Measurements from ENCODE around the gene NFKBIL1. TPM values are rescaled to one million over a fixed set of nuclear protein-coding genes. Genes with fewer than 3 reads are reported as not detected.
"Not testable (repeated sequence)": the region's sequence is repeated elsewhere in the genome, so short reads cannot be mapped to it uniquely, and the experiment has no call there.

The NFKBIL1 gene
- 38.9 and 40.0 TPM in 2 replicates for total RNA-seq

- Histone ChIP-seq H3K36me3 (ENCODE audit: control insufficient read depth, insufficient read depth, low read length) (peaks cover 4% of the 10 kb centered on the region), H3K4me3 (ENCODE audit: low read depth, low read length) (peak within 1 kb of the TSS; percentile 35), H3K27me3 (ENCODE audit: control insufficient read depth, insufficient read depth, low read length) (no peaks in the 10 kb centered on the region)
- FAIRE-seq (no peak), DNase-seq (ENCODE audit: low read depth) (peak; percentile 91)
- TF ChIP-seq CTCF (IDR thresholded peaks at IDR 0.05; ENCODE audit: insufficient read depth, low read length, severe bottlenecking): no peak
Observed at GRCh38 chr6:31546958-31547726, at the start of gene NFKBIL1. NFKBIL1 (plus strand) TSS chr6:31547608; CDS start chr6:31547695, 87 bp downstream.

- DNase-seq (ENCODE audit: low read depth) (no peak), FAIRE-seq (no peak)
- H3K27me3 ChIP-seq (ENCODE audit: control insufficient read depth, insufficient read depth, low read length): no peaks in the 10 kb centered on the region
- no peak for TF ChIP-seq CTCF (IDR thresholded peaks at IDR 0.05; ENCODE audit: insufficient read depth, low read length, severe bottlenecking)
- no peaks in the 10 kb centered on the region for H3K36me3 ChIP-seq (ENCODE audit: control insufficient read depth, insufficient read depth, low read length)
- peak overlapping the region; percentile 24 for H3K4me3 ChIP-seq (ENCODE audit: low read depth, low read length)
Observed at GRCh38 chr6:31498748-31499147, 48.7 kb upstream of the NFKBIL1 start.

- H3K27me3 ChIP-seq (ENCODE audit: control insufficient read depth, insufficient read depth, low read length); DNase-seq (ENCODE audit: low read depth); FAIRE-seq; H3K4me3 ChIP-seq (ENCODE audit: low read depth, low read length); H3K36me3 ChIP-seq (ENCODE audit: control insufficient read depth, insufficient read depth, low read length): not testable (repeated sequence)
Observed at GRCh38 chr6:31499648-31500047, 47.8 kb upstream of the NFKBIL1 start.

GRCh38 chr6:31502586-31502985 is 44.8 kb upstream of the NFKBIL1 start:
- H3K4me3 ChIP-seq (ENCODE audit: low read depth, low read length): no peak overlapping the region
- TF ChIP-seq CTCF (IDR thresholded peaks at IDR 0.05; ENCODE audit: insufficient read depth, low read length, severe bottlenecking): no peak
- H3K27me3 ChIP-seq (ENCODE audit: control insufficient read depth, insufficient read depth, low read length): no peaks in the 10 kb centered on the region
- no peak for FAIRE-seq
- DNase-seq (ENCODE audit: low read depth): no peak
- H3K36me3 ChIP-seq (ENCODE audit: control insufficient read depth, insufficient read depth, low read length): peaks cover 2% of the 10 kb centered on the region

GRCh38 chr6:31509036-31509435 is 38.4 kb upstream of the NFKBIL1 start:
- not testable (repeated sequence) for H3K4me3 ChIP-seq (ENCODE audit: low read depth, low read length); DNase-seq (ENCODE audit: low read depth); H3K36me3 ChIP-seq (ENCODE audit: control insufficient read depth, insufficient read depth, low read length); FAIRE-seq; H3K27me3 ChIP-seq (ENCODE audit: control insufficient read depth, insufficient read depth, low read length)

GRCh38 chr6:31510007-31510406 is 37.4 kb upstream of the NFKBIL1 start:
- DNase-seq (ENCODE audit: low read depth): no peak
- Histone ChIP-seq H3K4me3 (ENCODE audit: low read depth, low read length) (no peak overlapping the region), H3K27me3 (ENCODE audit: control insufficient read depth, insufficient read depth, low read length) (no peaks in the 10 kb centered on the region), H3K36me3 (ENCODE audit: control insufficient read depth, insufficient read depth, low read length) (peaks cover 3% of the 10 kb centered on the region)
- FAIRE-seq: no peak
- no peak for TF ChIP-seq CTCF (IDR thresholded peaks at IDR 0.05; ENCODE audit: insufficient read depth, low read length, severe bottlenecking)

Measured in bronchial epithelial cell (primary cell).